H7 (cell line): ENCODE data around the gene SLC6A11. TPM values are rescaled to one million over a fixed set of nuclear protein-coding genes. Genes with fewer than 3 reads are reported as not detected.
A peak's percentile ranks its signal among the peaks of the same experiment; 100 is the strongest.

Source experiments
- DNase-seq: peaks from one replicate; pipeline ENCODE4 v3.0.0; 2012
- H3K27me3 ChIP-seq: 2 replicates; pipeline ENCODE4 v1.6.0; 2011; ENCODE audit warnings: mild to moderate bottlenecking, low read length; ENCODE audit not compliant: control insufficient read depth, insufficient read depth
- H3K36me3 ChIP-seq: replicated peaks from 2 replicates; pipeline ENCODE4 v1.5.1; 2011; ENCODE audit warnings: low read length; ENCODE audit not compliant: control insufficient read depth, insufficient read depth
- H3K4me3 ChIP-seq: 2 replicates; pipeline ENCODE4 v1.5.1; 2011; ENCODE audit warnings: low read depth, mild to moderate bottlenecking, control low read depth, low read length, moderate library complexity; ENCODE audit not compliant: insufficient read depth
- total RNA-seq: library from RNA; depleted of rRNA; stranded (reverse); fragments of >200 nt; shearing (Covaris generic); gene quantifications from 2 replicates; pipeline ENCODE4 v1.2.3, GENCODE V29; 2014

SLC6A11 gene
- total RNA-seq, 1 experiment from 2014 or later = 0.24 TPM

DNA sequence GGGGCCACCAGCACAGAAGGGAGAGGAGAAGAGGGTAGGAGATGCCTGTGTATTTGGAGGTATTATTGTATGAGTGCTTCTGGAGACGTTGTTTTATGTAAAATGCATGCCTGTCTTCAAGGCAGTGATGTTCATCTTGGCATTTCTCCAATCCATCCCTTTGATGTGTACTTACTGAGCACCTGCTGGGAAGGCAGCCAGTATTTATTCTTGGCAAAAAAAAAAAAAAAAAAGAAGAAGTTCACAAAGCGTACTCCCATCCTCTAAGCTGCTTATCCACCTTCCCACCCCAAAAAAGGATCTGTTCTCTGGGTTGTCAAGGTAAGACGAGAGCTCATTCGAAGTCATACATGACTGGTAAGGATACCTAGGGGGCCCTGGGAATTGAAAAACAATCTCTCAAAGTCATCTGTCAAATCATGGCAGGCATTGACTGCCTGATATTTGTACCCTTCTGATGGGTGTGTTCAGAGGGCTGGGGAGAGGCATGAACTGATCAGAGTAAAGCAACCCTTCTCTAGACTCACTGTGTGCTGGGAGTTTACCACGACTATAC, 146.5 kb downstream of the SLC6A11 start:
- no peak overlapping the region for H3K4me3 ChIP-seq
- no peak for DNase-seq
- H3K27me3 ChIP-seq = no peaks in the 10 kb centered on the region
- no peaks in the 10 kb centered on the region for H3K36me3 ChIP-seq

- Histone ChIP-seq H3K4me3 (no peak overlapping the region), H3K27me3 (no peaks in the 10 kb centered on the region)
- peak; percentile 86 for DNase-seq
These were observed 148.6 kb downstream of the SLC6A11 start for GRCh38 chr3:10964537-10965167.

GRCh38 chr3:10968401-10968800, 152.4 kb downstream of the SLC6A11 start:
- Histone ChIP-seq H3K27me3 (no peaks in the 10 kb centered on the region), H3K36me3 (no peaks in the 10 kb centered on the region), H3K4me3 (no peak overlapping the region)
- peak; percentile 67 for DNase-seq

More at GRCh38 chr3:10964537-10965167, 148.6 kb downstream of the SLC6A11 start:
- no peaks in the 10 kb centered on the region for H3K36me3 ChIP-seq

- H3K4me3 ChIP-seq = no peak overlapping the region
- no peaks in the 10 kb centered on the region for H3K27me3 ChIP-seq
- DNase-seq = no peak
- no peaks in the 10 kb centered on the region for H3K36me3 ChIP-seq
These were observed 154.4 kb downstream of the SLC6A11 start for GRCh38 chr3:10970306-10970960.

DNA sequence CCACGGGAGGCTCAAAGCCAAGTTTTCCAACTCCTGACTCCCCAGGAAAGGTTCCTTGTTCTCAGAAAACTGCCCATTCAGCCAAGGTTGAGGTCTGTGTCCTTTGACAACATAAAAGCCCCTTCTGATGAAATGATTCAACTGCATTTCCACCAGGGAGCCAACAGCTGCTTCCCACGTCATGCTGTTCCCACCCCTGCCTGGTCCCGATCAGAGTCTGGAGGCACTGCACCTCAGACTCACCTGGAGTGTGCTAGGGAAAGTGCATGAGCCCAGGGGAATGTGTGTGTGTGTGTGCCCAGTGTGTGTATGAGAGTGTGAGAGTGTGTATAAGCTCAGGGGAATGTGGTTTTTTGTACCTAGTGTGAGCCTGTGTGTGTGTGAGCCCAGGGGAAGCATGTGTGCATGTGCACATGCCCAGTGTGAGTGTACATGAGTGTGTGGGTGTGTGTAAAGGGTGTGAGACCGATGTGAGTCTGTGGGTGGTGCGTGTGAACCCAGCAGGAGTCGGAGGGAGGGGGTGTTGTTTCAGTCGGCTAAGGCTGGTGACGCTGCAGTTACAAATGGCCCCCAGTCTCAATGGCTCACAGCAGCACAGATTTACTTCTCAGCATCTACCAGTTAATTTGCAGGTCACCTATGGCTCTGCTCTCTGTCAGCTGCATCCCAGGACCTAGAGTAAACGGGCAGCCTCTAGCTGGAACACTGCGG, 156.2 kb downstream of the SLC6A11 start:
- H3K36me3 ChIP-seq = no peaks in the 10 kb centered on the region
- DNase-seq = no peak
- no peak overlapping the region for H3K4me3 ChIP-seq
- H3K27me3 ChIP-seq = no peaks in the 10 kb centered on the region

DNA sequence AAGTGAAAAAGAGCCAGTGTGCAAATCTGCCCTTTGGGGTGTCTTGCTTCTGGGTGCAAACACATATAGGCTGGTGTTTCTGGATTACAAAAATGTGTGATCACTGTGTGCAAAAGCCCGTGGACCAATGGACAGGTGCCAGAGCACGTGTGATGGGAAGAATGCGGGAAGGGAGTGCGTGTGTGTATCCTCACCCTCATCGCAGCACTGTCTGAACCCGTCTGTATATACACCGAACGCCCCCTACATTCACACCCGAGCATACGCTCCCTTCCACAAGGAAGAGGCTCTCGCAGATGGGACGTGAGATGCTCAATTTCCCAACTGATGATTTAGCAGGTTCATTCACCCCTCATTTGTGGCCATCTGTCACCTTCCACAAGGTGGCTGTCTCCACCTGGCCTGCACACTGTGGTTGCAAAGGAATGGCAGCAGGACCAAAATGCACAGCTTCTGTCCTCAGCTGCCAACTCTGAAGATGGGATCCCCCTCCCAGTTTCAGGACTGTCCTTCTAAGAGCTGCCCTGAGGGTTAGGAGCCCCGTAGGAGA, 157.1 kb downstream of the SLC6A11 start:
- no peak overlapping the region for H3K4me3 ChIP-seq
- DNase-seq = no peak
- no peaks in the 10 kb centered on the region for H3K36me3 ChIP-seq
- H3K27me3 ChIP-seq = no peaks in the 10 kb centered on the region

DNA sequence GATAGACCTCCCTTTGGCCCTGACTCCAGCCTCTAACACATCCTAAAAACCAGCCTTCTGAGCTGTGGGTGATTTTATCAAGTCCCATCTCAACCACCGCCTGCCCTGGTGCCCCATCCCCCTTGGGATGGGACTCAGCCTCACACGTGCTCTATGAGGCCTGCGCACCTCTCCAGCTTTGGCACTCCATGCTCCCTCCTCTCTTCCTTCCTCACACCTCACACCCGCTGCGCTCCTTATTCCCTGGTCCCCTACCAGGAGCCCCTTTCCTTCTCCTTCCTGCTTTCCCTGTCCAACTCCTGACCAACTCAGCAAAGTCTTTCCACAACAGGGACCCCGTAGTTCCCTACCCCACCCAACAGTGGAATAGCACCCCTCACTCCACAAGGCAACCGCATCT, 158.1 kb downstream of the SLC6A11 start:
- Histone ChIP-seq H3K4me3 (no peak overlapping the region), H3K36me3 (no peaks in the 10 kb centered on the region), H3K27me3 (no peaks in the 10 kb centered on the region)
- DNase-seq = no peak

GRCh38 chr3:10974746-10975375, 158.8 kb downstream of the SLC6A11 start:
- DNase-seq = no peak
- no peaks in the 10 kb centered on the region; the same call in 1 of the 2 replicates for H3K27me3 ChIP-seq

GRCh38 chr3:10975695-10976234, 159.7 kb downstream of the SLC6A11 start:
- Histone ChIP-seq H3K36me3 (no peaks in the 10 kb centered on the region), H3K4me3 (no peak overlapping the region), H3K27me3 (no peaks in the 10 kb centered on the region; the same call in 1 of the 2 replicates)
- no peak for DNase-seq

More at GRCh38 chr3:10974746-10975375, 158.8 kb downstream of the SLC6A11 start:
- Histone ChIP-seq H3K36me3 (no peaks in the 10 kb centered on the region), H3K4me3 (no peak overlapping the region)

DNA sequence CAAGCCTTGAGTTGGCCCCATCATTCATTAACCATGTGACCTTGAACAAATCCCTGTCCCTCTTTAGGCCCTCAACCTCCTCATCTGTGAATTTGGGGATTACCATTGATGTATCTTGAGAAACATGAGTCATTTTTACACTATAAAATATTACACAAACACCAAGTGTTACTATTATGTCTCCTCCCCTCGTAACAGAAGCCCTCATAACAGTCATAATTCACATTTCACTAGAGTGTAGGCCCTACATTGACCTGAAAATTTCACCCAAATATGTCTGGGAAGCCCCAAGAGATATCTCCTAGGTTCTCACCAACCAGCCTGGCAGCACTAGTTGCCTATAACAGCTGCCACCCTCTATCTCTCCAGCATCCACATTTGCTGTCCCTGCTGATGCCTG, 160.7 kb downstream of the SLC6A11 start:
- DNase-seq = no peak
- no peaks in the 10 kb centered on the region for H3K36me3 ChIP-seq
- H3K4me3 ChIP-seq = no peak overlapping the region
- H3K27me3 ChIP-seq = no peaks in the 10 kb centered on the region; the same call in 1 of the 2 replicates

DNA sequence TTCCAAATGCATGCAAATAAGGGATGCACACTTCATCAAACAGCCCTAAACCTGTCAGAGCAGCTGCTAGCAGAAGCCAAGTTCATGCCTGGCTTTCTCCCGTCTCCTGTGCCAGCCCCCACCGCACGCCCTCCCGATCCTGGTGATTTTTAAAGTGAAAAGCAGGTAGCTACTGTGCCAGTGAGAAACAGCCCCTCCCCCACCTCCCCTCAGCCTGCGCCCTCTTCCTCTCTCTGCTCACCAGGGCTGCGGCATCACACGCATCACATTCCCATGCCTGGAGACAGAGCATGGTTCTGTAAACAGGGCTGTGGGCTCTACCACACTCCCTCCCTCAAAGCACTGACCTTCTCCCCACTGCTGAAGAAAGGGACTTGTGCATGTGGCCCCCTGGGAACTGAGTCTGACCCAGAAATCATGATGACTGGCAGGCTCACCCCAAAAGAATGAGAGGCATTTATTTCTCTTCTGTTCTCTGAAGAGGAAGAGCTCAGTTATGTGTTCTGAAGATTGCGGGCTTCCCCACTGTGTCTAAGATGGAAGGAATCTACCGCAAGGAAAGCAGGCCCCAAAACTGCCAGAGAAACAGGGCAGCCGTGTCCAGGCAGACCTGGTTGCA, 162.0 kb downstream of the SLC6A11 start:
- Histone ChIP-seq H3K36me3 (no peaks in the 10 kb centered on the region), H3K27me3 (no peaks in the 10 kb centered on the region; the same call in 1 of the 2 replicates), H3K4me3 (no peak overlapping the region)
- DNase-seq = peak; percentile 54

- DNase-seq = no peak
These were observed 162.9 kb downstream of the SLC6A11 start for GRCh38 chr3:10978956-10979355.

GRCh38 chr3:10980312-10980711, 164.3 kb downstream of the SLC6A11 start:
- no peak for DNase-seq
- Histone ChIP-seq H3K27me3 (no peaks in the 10 kb centered on the region; the same call in 1 of the 2 replicates), H3K4me3 (no peak overlapping the region), H3K36me3 (no peaks in the 10 kb centered on the region)

More at GRCh38 chr3:10978956-10979355, 162.9 kb downstream of the SLC6A11 start:
- Histone ChIP-seq H3K36me3 (no peaks in the 10 kb centered on the region), H3K4me3 (no peak overlapping the region), H3K27me3 (no peaks in the 10 kb centered on the region; the same call in 1 of the 2 replicates)
